GM19023 (cell line): ENCODE data around the gene ZFP3.
"Not testable (repeated sequence)": the region's sequence is repeated elsewhere in the genome, so short reads cannot be mapped to it uniquely, and the experiment has no call there.

ENCODE experiments used
- ATAC-seq: cut with Tn5 transposase; IDR thresholded peaks from one replicate; pipeline ENCODE4 v1.9.1; 2021; ENCODE audit warnings: mild to moderate bottlenecking, moderate library complexity; ENCODE audit not compliant: unreplicated experiment

The ZFP3 gene

DNA sequence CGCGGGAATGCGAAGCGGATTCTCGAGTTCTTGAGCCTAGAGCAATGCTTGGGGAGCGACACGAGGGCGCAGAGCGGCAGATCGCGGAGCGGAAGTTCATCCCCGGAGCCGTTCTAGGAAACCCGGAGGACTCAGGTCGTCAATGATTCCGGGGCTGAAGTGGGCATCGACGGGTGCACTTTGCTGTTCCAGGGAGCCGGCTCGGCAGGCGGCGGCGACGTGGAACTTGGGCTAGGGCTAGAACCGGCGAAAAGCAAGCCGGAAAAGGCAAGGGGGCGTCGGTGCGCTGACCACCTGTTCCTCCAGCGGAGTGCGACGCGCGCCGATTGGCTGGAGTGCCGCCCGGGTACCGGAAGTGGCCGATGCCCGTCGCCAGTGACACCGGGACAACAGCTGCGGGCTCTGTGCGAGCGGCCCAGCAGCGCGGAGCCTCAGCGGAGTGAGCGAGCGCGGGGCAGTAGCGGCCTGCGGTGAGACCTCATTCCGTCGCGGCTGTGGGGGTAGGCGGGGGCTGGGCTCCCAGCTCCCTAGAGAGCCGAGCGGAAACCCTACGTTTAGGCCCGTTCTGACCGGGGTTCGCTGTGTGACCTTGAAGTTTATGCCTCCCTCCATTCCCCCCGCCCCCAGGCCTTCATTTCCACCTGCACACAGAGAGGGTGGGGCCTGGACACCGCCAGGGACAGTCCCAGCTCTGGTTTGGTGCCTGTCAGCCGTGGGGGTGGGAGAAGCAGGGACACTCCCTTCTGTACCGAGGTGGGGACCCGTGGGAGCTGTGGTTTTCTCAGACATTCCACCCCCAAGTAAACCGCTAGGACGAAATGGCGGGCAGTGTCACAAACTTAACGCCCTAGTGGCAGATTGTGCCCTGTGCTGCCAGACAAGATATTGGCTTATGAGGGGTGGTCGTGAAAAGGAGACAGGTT is at the start of gene ZFP3:
Gene ZFP3, plus strand, starts transcription at position 362 of the 923 bp plus-strand sequence. CDS start 13,038 bp downstream, outside the sequence.
- ATAC-seq, result peak; percentile 83

DNA sequence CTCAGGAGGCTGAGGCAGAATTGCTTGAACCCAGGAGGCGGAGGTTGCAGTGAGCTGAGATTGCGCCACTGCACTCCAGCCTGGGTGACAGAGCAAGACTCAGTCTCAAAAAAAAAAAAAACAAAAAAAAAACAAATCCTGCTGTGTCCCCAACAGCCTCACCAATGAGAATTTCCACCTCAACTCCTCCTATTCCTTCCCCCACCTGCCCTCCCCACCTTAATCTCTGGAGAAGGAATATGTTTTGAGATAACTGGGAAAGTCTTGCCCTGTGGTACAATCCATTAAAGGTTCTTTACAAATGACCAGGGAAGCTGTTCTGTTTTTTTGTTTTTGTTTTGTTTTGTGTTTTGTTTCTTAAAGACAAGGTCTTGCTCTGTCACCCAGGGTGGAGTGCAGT is 48.1 kb upstream of the ZFP3 start:
- not testable (repeated sequence) for ATAC-seq

- ATAC-seq, result peak; percentile 50
Observed at GRCh38 chr17:5031365-5032082, 46.7 kb upstream of the ZFP3 start.

DNA sequence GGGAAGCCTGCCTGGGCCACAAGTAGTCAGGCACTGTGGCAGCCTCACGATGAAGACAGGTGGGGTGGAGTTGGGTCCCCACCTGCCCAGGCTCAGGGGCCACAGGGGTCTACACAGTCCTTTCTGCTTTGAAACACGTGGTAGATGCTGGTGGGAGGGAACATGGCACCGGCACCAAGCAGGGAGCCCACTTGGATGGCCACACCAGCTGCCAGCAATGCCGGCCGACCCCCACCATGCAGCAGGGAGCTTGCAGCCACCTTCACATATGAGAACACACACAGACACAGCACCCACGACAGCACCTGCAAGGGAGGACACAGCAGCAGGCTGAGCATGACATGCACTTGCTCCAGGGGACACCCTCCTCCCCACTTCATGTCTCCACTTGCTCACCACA is 45.4 kb upstream of the ZFP3 start:
- ATAC-seq, result no peak

- ATAC-seq, result no peak
Observed at GRCh38 chr17:5033352-5034015, 44.8 kb upstream of the ZFP3 start.

GRCh38 chr17:5034063-5034462 is 44.2 kb upstream of the ZFP3 start:
- no peak for ATAC-seq

- no peak for ATAC-seq
Observed at GRCh38 chr17:5034651-5035050, 43.6 kb upstream of the ZFP3 start.

DNA sequence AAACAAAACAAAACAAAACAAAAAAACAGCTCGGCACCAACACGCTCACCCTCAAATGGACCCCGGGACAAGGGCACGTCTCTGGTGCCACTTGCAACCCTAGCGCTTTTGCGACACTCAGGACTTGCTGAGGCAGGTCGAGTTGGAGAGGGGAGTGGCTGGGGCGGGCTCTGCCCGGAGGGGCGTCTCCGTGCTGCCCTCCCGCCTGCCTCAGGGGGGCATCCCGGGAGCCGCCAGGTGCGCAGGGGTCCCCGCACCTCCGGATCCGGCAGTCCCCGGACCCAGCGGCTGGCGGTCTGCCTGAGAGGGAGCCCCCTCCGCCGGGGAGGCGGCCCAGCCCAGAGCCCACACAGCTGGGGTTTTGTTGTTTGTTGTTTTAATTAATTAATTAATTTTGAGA is 43.0 kb upstream of the ZFP3 start, which contains the start of gene SLC52A1:
Gene SLC52A1, minus strand, starts transcription at position 112 of the 400 bp plus-strand sequence. CDS start 820 bp downstream, outside the sequence.
- ATAC-seq, result no peak

- no peak for ATAC-seq
Observed at GRCh38 chr17:5042157-5043022, 35.9 kb upstream of the ZFP3 start.

- ATAC-seq, result no peak
Observed at GRCh38 chr17:5043524-5043923, 34.7 kb upstream of the ZFP3 start.

- ATAC-seq, result no peak
Observed at GRCh38 chr17:5044630-5045029, 33.6 kb upstream of the ZFP3 start.

GRCh38 chr17:5045496-5045895 is 32.8 kb upstream of the ZFP3 start:
- no peak for ATAC-seq

- no peak for ATAC-seq
Observed at GRCh38 chr17:5047446-5047845, 30.8 kb upstream of the ZFP3 start.

DNA sequence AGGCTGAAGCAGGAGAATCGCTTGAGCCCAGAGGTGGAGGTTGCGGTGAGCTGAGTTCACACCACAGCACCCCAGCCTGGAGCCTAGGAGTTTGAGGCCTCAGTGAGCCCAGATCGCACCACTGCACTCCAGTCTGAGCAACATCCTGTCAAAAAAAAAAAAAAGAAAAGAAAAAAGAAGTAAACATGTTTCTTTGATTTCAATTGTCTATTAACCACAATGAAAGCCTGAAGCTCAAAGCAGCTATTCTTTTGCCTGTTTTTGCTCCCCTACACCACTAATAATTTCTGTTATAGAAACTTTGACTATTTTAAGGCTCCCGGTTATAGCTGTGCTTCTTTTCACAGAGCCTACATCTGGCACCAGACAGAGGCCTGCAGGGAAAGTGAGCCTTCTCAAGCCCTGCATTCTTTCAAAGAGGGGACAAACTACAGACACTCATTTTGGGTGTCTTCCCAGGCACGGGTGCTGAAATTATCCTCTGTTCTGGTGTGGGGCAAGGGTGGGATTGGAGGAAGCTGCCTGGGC is 28.9 kb upstream of the ZFP3 start:
- ATAC-seq, result no peak

DNA sequence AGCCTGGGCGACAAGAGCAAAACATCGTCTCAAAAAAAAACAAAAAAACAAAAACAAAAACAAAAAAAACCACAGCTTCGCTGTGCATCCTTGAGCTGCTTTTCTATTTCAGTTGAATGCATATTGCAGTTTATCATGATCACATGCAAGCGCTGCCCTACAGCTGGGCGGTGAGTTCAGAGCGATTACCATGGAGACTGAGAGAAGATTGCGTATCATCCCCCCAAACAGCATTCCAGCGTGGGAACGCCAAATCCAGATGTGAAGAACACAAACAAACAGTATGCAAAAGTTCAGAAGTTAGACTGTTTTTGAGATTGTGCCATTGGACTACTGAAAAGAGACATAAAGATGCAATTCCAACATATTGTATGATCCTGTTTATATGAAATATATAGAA is 28.0 kb upstream of the ZFP3 start:
- no peak for ATAC-seq

DNA sequence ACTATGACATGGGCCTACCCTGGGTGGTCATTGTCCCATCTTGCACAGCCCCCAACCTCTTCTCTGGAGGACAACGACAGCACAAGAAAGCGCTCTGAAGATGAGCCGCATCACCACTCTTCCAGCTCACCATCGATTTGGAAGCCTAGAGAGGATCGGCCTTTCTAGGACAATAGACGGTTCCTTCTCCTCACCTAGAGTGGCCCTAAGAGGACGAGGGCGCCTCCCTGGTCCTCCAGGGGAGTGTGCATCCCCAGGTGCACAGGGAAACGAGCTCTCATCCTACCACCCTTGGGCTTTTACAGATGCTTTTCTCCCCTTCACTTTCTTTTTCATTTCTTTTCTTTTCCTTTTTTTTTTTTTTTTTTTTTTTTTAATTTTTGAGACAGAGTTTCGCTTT is 22.7 kb upstream of the ZFP3 start:
- ATAC-seq, result no peak

GRCh38 chr17:5065227-5065744 is 13.0 kb upstream of the ZFP3 start:
- no peak for ATAC-seq

DNA sequence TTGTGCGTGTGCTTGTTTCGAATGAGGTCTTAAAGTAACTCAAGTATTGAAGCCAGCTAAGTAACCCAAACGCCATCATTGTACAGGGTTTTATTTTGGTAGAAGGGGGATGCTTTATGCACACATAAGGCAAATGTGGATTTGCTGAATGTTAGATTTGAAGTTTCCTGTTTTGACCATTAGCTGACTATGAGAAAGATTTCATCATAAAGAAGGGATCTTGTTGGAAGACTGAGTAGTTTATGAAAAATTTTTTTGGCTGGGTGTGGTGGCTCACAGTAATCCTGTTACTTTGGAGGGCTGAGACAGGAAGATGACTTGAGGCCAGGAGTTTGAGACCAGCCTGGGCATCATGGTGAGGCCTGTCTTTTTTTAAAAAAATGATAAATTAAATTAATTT is 10.0 kb upstream of the ZFP3 start:
- no peak for ATAC-seq

DNA sequence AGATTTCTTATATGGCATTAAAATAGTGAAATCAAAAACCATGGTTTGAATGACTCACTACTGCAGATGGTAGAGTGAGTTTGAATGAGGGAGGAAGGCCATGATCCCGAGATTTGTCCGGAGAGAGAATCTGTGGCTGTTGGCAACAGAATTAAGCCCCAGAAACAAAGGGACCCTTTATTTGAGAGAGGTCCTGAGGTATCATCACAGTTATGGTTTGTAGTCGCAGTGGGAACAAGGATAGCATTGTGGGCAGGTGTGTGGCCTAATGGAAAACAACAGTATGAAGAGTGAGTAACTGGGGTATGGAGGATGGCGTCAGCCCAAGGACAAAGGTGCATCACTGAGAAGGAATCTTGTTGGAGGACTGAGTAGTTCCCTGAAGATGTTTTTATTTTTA is 8.5 kb upstream of the ZFP3 start:
- ATAC-seq, result no peak

DNA sequence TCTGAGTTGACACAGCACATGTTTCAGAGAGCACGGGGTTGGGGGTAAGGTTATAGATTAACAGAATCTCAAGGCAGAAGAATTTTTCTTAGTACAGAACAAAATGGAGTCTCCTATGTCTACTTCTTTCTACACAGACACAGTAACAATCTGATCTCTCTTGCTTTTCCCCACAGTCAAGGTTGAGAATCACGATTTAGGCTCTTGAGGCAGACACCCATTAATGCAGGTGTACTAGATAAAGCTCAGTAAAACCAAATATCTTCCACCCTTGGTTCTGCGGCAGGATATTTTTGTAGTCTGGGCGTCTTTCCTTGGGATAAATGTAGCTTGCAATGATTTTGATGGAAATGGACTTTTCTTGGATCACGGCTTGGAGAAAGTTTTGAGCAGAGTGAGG is 2.8 kb upstream of the ZFP3 start:
- not testable (repeated sequence) for ATAC-seq
